Colonic mucosa (tissue), 4 donors: ENCODE results near the gene PPP1R16B. TPM values are rescaled to one million over a fixed set of nuclear protein-coding genes. Genes with fewer than 3 reads are reported as not detected.

Experiments used
- DNase-seq: peaks from one replicate; pipeline ENCODE4 v3.0.0-alpha.2; 2020
- H3K27ac ChIP-seq: fragments of 200-600 bp; one replicate; pipeline ENCODE4 v1.8.0; 2021
- H3K27me3 ChIP-seq: fragments of 200-600 bp; one replicate; pipeline ENCODE4 v1.8.0; 2021
- H3K36me3 ChIP-seq: fragments of 200-600 bp; one replicate; pipeline ENCODE4 v1.8.0; 2021
- H3K4me1 ChIP-seq: fragments of 200-600 bp; one replicate; pipeline ENCODE4 v1.8.0; 2021; ENCODE audit warnings: mild to moderate bottlenecking
- H3K4me3 ChIP-seq: fragments of 200-600 bp; one replicate; pipeline ENCODE4 v1.8.0; 2021
- H3K9ac ChIP-seq, 2 donors: one replicate each; pipeline ENCODE4 v1.7.0; 2013; ENCODE audit warnings: control low read depth in 2 of 2, low read depth in 2 of 2, low read length in 2 of 2
- H3K9me3 ChIP-seq: fragments of 200-600 bp; one replicate; pipeline ENCODE4 v1.8.0; 2021
- intact Hi-C: fragments of 100-400 bp; cut with DNase I; formaldehyde crosslinking; loops from one replicate; pipeline ENCODE4 v1.14.1; 2022
- total RNA-seq, 2 donors: library from RNA; stranded (reverse); fragmentation: NEBNext Ultra II Directional in 1 of 2; extraction: Animal tissue kit (Norgen Biotek cat#: 25700) in 1 of 2; gene quantifications; one replicate each; pipeline ENCODE4 v1.2.1, GENCODE V29; 2021
- TF ChIP-seq, protein P1 (sequence below): fragments of 200-600 bp; IDR thresholded peaks from one replicate; pipeline ENCODE4 v1.8.0; 2022; ENCODE audit warnings: antibody characterized with exemption, mild to moderate bottlenecking
- donor health status: healthy.
- donor health status: DM: no; HTN: no; CAD: no.
- donor health status: DM: no; HTN: no; CAD: no.

PPP1R16B gene
- total RNA-seq: 1 to 10 TPM; 2.0 to 2.1 TPM

DNA sequence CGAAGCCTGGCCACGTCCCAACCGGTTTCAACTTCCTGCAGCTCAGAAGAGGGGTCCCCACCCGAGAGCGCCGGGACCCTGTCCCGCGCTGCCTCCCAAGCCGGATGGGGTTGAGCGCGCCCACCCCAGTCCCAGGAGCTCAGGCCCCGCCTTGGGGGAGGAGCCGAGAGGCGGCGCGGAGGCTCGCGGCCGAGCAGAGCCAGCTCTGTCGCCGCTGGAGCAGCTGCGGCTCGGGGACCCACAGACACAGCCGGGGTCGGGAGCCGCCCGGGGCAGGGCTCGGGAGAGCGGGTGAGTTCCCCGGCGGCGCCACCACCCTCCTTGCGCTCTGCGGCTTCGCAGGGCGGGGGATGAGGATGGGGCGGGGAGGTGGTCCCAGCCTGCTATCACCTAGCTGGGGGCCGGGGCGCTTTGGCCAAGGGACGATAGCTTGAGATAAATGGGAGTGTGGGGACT, at the start of gene PPP1R16B:
TSS of gene PPP1R16B (plus strand) at position 196 of the 456 bp plus-strand sequence. CDS start 30,229 bp downstream, outside the sequence.
- peak; percentile 38 for DNase-seq
- Histone ChIP-seq H3K9me3 (no peaks in the 10 kb centered on the region), H3K27ac (peak within 1 kb of the TSS; percentile 45), H3K36me3 (no peaks in the 10 kb centered on the region), H3K4me3 (peak within 1 kb of the TSS; percentile 50), H3K27me3 (peaks cover 30% of the 10 kb centered on the region), H3K4me1 (no peaks in the 10 kb centered on the region), H3K9ac (peak within 1 kb of the TSS; percentile 40 to 76)
- intact Hi-C loops: no loop called here
- TF ChIP-seq, protein P1, sequence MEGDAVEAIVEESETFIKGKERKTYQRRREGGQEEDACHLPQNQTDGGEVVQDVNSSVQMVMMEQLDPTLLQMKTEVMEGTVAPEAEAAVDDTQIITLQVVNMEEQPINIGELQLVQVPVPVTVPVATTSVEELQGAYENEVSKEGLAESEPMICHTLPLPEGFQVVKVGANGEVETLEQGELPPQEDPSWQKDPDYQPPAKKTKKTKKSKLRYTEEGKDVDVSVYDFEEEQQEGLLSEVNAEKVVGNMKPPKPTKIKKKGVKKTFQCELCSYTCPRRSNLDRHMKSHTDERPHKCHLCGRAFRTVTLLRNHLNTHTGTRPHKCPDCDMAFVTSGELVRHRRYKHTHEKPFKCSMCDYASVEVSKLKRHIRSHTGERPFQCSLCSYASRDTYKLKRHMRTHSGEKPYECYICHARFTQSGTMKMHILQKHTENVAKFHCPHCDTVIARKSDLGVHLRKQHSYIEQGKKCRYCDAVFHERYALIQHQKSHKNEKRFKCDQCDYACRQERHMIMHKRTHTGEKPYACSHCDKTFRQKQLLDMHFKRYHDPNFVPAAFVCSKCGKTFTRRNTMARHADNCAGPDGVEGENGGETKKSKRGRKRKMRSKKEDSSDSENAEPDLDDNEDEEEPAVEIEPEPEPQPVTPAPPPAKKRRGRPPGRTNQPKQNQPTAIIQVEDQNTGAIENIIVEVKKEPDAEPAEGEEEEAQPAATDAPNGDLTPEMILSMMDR: no peak

DNA sequence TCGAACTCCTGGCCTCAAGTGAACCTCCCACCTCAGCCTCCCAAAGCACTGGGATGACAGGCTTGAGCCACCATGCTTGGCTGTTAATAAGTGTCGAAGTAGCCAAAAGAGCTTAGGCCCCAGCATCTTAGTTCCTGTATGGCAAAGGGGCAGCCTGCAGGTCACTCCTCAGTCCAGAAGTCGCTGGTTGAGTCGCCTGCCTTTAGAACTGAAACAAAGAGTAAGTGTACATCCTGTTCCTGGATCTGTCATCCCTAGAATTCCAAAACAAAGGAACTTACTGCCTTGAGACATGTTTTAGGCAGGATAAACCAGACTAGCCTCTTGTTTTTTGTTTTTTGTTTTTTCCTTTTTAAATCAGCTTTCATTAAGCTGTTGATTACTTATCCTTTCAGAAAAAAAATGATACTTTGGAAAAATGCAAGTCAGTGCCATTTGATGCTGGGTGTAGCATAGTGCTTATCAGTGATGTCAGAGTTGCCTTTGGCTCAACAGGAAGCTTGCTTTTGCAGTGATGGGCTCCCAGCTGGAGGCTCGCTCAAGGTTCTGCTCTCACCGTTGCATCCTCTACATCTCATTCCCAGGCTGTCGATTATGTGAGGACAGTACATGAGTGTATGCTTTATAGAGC, 48.2 kb upstream of the PPP1R16B start:
- no peaks in the 10 kb centered on the region for H3K27me3 ChIP-seq
- no peak overlapping the region for H3K27ac ChIP-seq
- intact Hi-C loops: no loop called here
- TF ChIP-seq, protein P1: no peak
- H3K4me3 ChIP-seq: no peak overlapping the region
- H3K36me3 ChIP-seq: peaks cover 17% of the 10 kb centered on the region
- H3K9me3 ChIP-seq: no peaks in the 10 kb centered on the region
- no peak overlapping the region for H3K9ac ChIP-seq
- H3K4me1 ChIP-seq: no peaks in the 10 kb centered on the region
- no peak for DNase-seq

DNA sequence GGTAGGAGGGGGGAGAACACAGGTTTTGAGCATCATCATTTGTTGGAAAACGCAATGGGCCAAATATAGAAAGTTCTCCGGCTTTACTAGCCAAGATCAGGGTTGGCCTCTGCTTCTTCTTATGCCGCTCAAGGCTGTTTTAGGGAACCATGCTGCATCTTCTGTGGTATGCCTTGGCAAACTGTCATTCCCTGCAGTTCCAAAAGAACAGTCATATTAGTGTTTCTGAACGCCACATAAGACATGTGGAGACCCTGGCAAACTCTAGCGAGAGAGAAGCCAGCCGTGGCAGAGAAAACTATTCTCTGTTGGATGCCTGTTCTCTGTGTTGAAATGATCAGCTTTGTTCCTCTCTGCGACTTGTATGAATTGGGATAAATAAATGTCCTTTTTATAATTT, 46.4 kb upstream of the PPP1R16B start:
- intact Hi-C loops: no loop called here
- TF ChIP-seq, protein P1: no peak
- no peak for DNase-seq
- Histone ChIP-seq H3K36me3 (peaks cover 17% of the 10 kb centered on the region), H3K27ac (no peak overlapping the region), H3K27me3 (no peaks in the 10 kb centered on the region), H3K4me1 (no peaks in the 10 kb centered on the region), H3K9me3 (no peaks in the 10 kb centered on the region), H3K9ac (no peak overlapping the region), H3K4me3 (no peak overlapping the region)

DNA sequence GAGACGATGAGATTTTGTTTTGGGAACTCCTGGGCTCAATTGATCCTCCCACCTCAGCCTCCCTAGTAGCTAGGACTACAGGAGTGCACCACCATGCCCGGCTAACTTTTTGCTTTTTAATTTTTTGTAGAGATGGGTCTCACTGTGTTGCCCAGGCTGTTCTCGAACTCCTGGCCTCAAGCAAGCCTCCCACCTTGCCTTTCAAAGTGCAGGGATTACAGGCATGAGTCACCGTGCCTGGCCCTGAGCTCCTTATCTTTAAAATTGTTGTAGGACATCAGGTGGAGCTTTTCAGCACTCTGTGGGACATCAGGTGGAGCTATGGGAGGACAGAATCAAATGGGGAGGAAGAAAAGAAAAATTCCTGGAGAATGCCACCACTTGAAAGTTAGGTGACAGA, 44.5 kb upstream of the PPP1R16B start:
- no peaks in the 10 kb centered on the region for H3K4me1 ChIP-seq
- no peak overlapping the region for H3K27ac ChIP-seq
- intact Hi-C loops: no loop called here
- no peaks in the 10 kb centered on the region for H3K9me3 ChIP-seq
- H3K9ac ChIP-seq: no peak overlapping the region
- no peaks in the 10 kb centered on the region for H3K27me3 ChIP-seq
- peaks cover 4% of the 10 kb centered on the region for H3K36me3 ChIP-seq
- H3K4me3 ChIP-seq: no peak overlapping the region
- DNase-seq: no peak
- TF ChIP-seq, protein P1: no peak

DNA sequence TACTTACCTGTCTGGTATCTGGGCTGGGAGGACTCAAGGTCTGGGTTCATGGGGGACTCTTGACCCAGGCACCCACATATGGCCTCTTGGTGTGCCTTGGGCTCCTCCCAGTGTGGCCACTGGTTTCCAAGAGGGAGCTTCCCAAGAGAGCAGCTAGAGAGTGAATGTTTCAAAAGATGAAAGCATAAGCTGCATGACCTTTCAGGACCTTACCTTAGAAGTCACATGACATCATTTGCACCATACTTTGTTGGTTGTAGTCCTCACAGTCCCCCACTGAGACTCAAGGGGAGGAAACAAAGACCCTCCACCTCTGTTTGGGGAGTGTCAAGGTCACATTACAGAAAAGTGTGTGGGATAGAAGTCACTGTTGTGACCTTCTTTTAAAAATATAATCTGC, 43.3 kb upstream of the PPP1R16B start:
- Histone ChIP-seq H3K4me1 (no peaks in the 10 kb centered on the region), H3K4me3 (no peak overlapping the region), H3K27ac (no peak overlapping the region), H3K9ac (no peak overlapping the region), H3K9me3 (no peaks in the 10 kb centered on the region), H3K36me3 (no peaks in the 10 kb centered on the region), H3K27me3 (no peaks in the 10 kb centered on the region)
- TF ChIP-seq, protein P1: no peak
- DNase-seq: no peak
- intact Hi-C loops: no loop called here
